OCI-LY1 (cell line): ENCODE measurements around the gene ABHD17C.

Experiments
- CTCF ChIP-seq: fragments of 200-600 bp; sonication (generic), shearing (Covaris generic); IDR thresholded peaks from 2 replicates; pipeline ENCODE4 v1.5.1; 2017; ENCODE audit warnings: mild to moderate bottlenecking, antibody characterized with exemption, low read length, moderate library complexity, mixed read lengths
- EZH2 ChIP-seq: fragments of 200-600 bp; sonication (generic), shearing (Covaris generic); IDR thresholded peaks from 2 replicates; pipeline ENCODE4 v1.8.0; 2017; ENCODE audit warnings: borderline replicate concordance, mixed run types, mild to moderate bottlenecking, antibody characterized with exemption, low read length, moderate library complexity, mixed read lengths

- TF ChIP-seq EZH2 (no peak), CTCF (no peak)
Observed at GRCh38 chr15:80766275-80766674, 71.2 kb downstream of the ABHD17C start.
